ENCODE results near the gene PLCD1. TPM values are rescaled to one million over a fixed set of nuclear protein-coding genes. Genes with fewer than 3 reads are reported as not detected.

The PLCD1 gene
- total RNA-seq, 4 donors from 2014 or later: 25.4 to 29.8 (median 27.1) TPM

DNA sequence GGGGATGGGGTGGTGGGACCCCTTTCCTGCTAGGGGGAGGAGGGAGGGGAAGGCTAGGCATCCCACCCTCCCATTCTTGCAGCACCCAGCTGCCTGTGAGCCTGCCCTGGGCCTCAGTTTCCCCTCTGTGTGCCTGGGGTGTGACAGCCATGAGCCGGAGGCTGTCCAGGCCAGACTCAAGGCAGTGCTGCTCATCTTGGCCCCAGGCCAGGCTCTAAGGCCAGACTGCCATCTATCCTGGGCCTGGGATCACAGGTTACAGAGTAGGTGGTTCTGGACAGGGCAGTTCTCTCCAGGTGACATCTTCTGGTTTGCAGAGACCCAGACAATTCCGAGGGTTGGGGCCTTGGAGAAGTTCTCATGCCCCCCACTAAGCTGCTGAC lies 42.1 kb downstream of the PLCD1 start:
- no CpG with 5 or more reads among the region's 2 CpGs for WGBS, 2 donors (ENCODE audit: low coverage in 1 of 2)
- H3K27me3 ChIP-seq: no peaks in the 10 kb centered on the region
- ATAC-seq: no peak
- H3K4me1 ChIP-seq: no peaks in the 10 kb centered on the region
- TF ChIP-seq, protein P1, sequence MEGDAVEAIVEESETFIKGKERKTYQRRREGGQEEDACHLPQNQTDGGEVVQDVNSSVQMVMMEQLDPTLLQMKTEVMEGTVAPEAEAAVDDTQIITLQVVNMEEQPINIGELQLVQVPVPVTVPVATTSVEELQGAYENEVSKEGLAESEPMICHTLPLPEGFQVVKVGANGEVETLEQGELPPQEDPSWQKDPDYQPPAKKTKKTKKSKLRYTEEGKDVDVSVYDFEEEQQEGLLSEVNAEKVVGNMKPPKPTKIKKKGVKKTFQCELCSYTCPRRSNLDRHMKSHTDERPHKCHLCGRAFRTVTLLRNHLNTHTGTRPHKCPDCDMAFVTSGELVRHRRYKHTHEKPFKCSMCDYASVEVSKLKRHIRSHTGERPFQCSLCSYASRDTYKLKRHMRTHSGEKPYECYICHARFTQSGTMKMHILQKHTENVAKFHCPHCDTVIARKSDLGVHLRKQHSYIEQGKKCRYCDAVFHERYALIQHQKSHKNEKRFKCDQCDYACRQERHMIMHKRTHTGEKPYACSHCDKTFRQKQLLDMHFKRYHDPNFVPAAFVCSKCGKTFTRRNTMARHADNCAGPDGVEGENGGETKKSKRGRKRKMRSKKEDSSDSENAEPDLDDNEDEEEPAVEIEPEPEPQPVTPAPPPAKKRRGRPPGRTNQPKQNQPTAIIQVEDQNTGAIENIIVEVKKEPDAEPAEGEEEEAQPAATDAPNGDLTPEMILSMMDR (IDR thresholded peaks at IDR 0.05): no peak
- no peak for TF ChIP-seq EP300 (IDR thresholded peaks at IDR 0.05)
- TF ChIP-seq POLR2A (IDR thresholded peaks at IDR 0.05): no peak
- no peak for TF ChIP-seq POLR2AphosphoS5 (IDR thresholded peaks at IDR 0.05)
- H3K36me3 ChIP-seq: peaks cover 0 to 26% of the 10 kb centered on the region in 2 donors
- no peak overlapping the region for H3K4me3 ChIP-seq
- no peak overlapping the region for H3K27ac ChIP-seq
- H3K9me3 ChIP-seq: no peaks in the 10 kb centered on the region

DNA sequence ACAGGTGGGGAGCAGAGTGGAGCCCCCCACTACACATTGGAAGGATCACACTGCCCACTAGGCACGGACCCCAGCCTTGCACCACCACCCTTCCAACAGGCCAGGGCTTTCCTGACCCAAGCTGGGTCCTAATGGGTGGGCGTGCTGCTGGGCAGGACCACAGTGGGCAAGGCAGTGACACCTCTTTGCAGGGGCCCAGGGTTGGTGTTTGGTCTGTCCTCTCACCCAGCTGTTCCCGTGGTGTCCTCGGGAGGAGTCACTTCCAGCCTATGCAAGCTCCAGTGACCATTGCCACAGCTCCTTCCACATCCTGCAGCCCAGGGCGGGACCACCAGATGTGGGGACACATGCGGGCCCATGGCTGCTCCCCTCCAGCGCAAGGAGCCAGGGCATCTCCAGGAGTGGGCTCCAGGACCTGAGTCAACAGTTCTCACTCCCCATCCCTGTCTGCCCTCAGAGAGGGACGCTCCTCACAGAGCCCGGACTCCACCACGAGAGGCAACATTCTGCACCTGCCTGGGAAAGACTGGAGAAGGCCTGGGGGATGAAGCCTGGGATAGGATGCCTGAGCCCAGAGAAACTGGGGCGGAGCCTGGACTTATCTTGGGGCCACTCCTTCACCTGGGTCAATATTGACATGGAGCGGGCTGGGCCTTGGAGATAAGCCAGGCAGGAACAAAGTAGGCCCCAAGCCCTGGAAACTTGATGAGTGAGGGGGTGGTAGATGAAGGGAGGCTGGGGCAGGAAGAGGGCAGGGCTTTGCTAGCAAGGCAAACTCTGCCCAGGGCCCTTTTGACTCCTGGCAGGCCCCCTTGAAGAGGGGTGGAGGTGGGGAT lies 42.7 kb downstream of the PLCD1 start:
- Histone ChIP-seq H3K4me1 (no peaks in the 10 kb centered on the region), H3K9me3 (no peaks in the 10 kb centered on the region), H3K36me3 (peaks cover 0 to 32% of the 10 kb centered on the region in 2 donors), H3K27me3 (no peaks in the 10 kb centered on the region), H3K27ac (no peak overlapping the region), H3K4me3 (no peak overlapping the region)
- no peak for TF ChIP-seq EP300 (IDR thresholded peaks at IDR 0.05)
- no peak for TF ChIP-seq POLR2A (IDR thresholded peaks at IDR 0.05)
- TF ChIP-seq, protein P1 (IDR thresholded peaks at IDR 0.05): no peak
- no peak for TF ChIP-seq POLR2AphosphoS5 (IDR thresholded peaks at IDR 0.05)
- ATAC-seq: no peak
- WGBS, 2 donors (ENCODE audit: low coverage in 1 of 2): no CpG with 5 or more reads among the region's 12 CpGs

DNA sequence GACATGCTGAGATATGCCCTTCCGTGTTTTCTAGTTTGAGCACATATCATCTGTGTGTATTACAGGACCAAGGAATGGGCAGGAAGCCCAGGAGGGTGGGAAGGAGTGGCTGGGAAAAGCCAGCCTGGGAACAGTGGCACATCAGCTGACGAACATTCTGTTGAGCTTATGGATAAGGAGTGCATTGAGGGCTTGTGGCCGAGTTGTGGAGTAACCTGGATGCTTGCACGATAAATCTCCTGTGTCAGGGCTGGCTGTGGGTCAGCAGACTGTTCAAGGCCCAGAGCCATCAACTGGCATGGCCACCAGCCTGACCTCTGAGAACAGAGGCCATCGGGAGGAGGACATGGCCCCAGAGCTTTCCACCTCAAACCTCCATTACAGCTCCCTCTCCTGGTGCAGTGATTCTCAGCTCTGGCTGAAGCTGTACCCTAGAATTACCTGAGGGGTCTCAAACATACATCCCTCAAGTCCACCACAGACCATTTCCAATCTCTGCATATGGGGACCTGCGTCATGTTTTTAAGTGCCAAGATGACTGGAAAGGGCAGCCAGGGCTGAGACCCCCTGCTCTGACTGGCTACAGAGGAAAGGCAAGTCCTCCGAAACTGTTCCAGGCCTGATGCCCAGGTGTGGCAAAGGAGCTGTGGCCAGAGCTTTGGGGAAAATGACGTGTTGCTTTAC lies 43.7 kb downstream of the PLCD1 start:
- Histone ChIP-seq H3K4me1 (no peaks in the 10 kb centered on the region), H3K27me3 (no peaks in the 10 kb centered on the region), H3K4me3 (no peak overlapping the region), H3K27ac (no peak overlapping the region), H3K9me3 (no peaks in the 10 kb centered on the region), H3K36me3 (peaks cover 0 to 41% of the 10 kb centered on the region in 2 donors)
- WGBS, 2 donors (ENCODE audit: low coverage in 1 of 2): 67% methylated on average over 1 of the region's 8 CpGs; no CpG with 5 or more reads in 1 of the 2 donors
- TF ChIP-seq, protein P1 (IDR thresholded peaks at IDR 0.05): no peak
- no peak for TF ChIP-seq EP300 (IDR thresholded peaks at IDR 0.05)
- TF ChIP-seq POLR2A (IDR thresholded peaks at IDR 0.05): no peak
- no peak for TF ChIP-seq POLR2AphosphoS5 (IDR thresholded peaks at IDR 0.05)
- no peak for ATAC-seq

DNA sequence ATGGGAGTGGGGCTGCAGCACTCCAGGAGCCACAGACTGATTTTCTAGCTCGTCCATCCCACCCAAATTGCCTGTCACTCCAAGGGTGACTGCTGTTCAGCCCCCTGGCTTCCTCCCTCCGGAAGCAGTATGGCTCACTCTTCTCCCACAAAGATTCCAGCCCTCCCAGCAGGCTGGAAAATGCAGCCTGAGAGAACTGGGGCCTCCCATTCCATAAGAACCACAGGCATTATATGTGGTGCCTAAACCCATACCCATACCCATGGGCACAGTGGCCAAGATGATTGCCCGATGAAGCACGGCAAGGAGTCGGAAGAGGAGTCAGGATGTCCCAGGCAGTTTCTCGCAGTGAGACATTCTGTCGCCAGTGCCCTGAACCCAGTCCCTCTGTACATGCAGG lies 44.8 kb downstream of the PLCD1 start:
- peaks cover 0 to 51% of the 10 kb centered on the region in 2 donors for H3K36me3 ChIP-seq
- ATAC-seq: no peak
- TF ChIP-seq EP300 (IDR thresholded peaks at IDR 0.05) (no peak), POLR2AphosphoS5 (IDR thresholded peaks at IDR 0.05) (no peak), POLR2A (IDR thresholded peaks at IDR 0.05) (no peak)
- TF ChIP-seq, protein P1 (IDR thresholded peaks at IDR 0.05): no peak
- no peak overlapping the region for H3K27ac ChIP-seq
- WGBS, 2 donors (ENCODE audit: low coverage in 1 of 2): 83 to 91% methylated on average over 1 to 5 of the region's 7 CpGs
- H3K9me3 ChIP-seq: no peaks in the 10 kb centered on the region
- H3K27me3 ChIP-seq: no peaks in the 10 kb centered on the region
- no peaks in the 10 kb centered on the region for H3K4me1 ChIP-seq
- H3K4me3 ChIP-seq: no peak overlapping the region

Measured in gastroesophageal sphincter (tissue), 4 donors.